OCI-LY3 (cell line): Measurements from ENCODE around the gene SRSF11.
A peak's percentile ranks its signal among the peaks of the same experiment; 100 is the strongest.
"Not testable (repeated sequence)": the region's sequence is repeated elsewhere in the genome, so short reads cannot be mapped to it uniquely, and the experiment has no call there.

Experiments
- H2AFZ ChIP-seq: fragments of 200-600, 300-600 bp; shearing (Covaris generic); 2 replicates; pipeline ENCODE4 v1.6.0; 2014; ENCODE audit warnings: antibody characterized with exemption, low read depth, low read length
- H3K27ac ChIP-seq: fragments of 200-600, 300-600 bp; sonication (generic); 2 replicates; pipeline ENCODE4 v1.5.1; 2014; ENCODE audit warnings: mild to moderate bottlenecking, low read length, moderate library complexity, mixed read lengths
- H3K27me3 ChIP-seq: fragments of 200-600, 300-600 bp; sonication (generic); 2 replicates; pipeline ENCODE4 v1.6.1; 2014; ENCODE audit warnings: low read depth, low read length, mixed read lengths
- H3K36me3 ChIP-seq: fragments of 200-600, 300-600 bp; sonication (generic); replicated peaks from 2 replicates; pipeline ENCODE3; 2014; ENCODE audit warnings: low read depth, low read length, mixed read lengths
- H3K4me1 ChIP-seq: fragments of 300-600, 200-600 bp; sonication (generic); 2 replicates; pipeline ENCODE4 v1.6.1; 2014; ENCODE audit warnings: low read length, mixed read lengths
- H3K4me2 ChIP-seq: fragments of 200-600, 300-600 bp; sonication (generic); 2 replicates; pipeline ENCODE4 v1.6.1; 2014; ENCODE audit warnings: low read length, mixed read lengths
- H3K4me3 ChIP-seq: fragments of 300-600, 200-600 bp; sonication (generic); 2 replicates; pipeline ENCODE4 v1.5.1; 2014; ENCODE audit warnings: antibody characterized with exemption, mild to moderate bottlenecking, low read length, moderate library complexity
- H3K79me2 ChIP-seq: fragments of 300-600, 200-600 bp; shearing (Covaris generic); 2 replicates; pipeline ENCODE4 v1.6.1; 2014; ENCODE audit warnings: mild to moderate bottlenecking, low read length, mixed read lengths
- H3K9ac ChIP-seq: fragments of 300-600, 200-600 bp; shearing (Covaris generic); 2 replicates; pipeline ENCODE4 v1.6.0; 2014; ENCODE audit warnings: mild to moderate bottlenecking, low read length, moderate library complexity
- H3K9me3 ChIP-seq: fragments of 200-600, 300-600 bp; shearing (Covaris generic); 2 replicates; pipeline ENCODE4 v1.6.1; 2014; ENCODE audit warnings: low read length, mixed read lengths; ENCODE audit not compliant: insufficient read depth
- H4K20me1 ChIP-seq: fragments of 200-600, 300-600 bp; sonication (generic); 2 replicates; pipeline ENCODE4 v1.6.1; 2016; ENCODE audit warnings: low read length, mixed read lengths; ENCODE audit not compliant: insufficient read depth
- EZH2phosphoT487 ChIP-seq: fragments of 200-600 bp; shearing (Covaris generic); IDR thresholded peaks from 2 replicates; pipeline ENCODE4 v1.6.1; 2018; ENCODE audit warnings: antibody characterized with exemption, mixed run types, low read depth
- TF ChIP-seq, protein P1 (sequence below): fragments of 200-600, 300-600 bp; sonication (generic); IDR thresholded peaks from 2 replicates; pipeline ENCODE4 v1.5.1; 2014; ENCODE audit warnings: antibody characterized with exemption, low read length, low read depth

SRSF11 gene

DNA sequence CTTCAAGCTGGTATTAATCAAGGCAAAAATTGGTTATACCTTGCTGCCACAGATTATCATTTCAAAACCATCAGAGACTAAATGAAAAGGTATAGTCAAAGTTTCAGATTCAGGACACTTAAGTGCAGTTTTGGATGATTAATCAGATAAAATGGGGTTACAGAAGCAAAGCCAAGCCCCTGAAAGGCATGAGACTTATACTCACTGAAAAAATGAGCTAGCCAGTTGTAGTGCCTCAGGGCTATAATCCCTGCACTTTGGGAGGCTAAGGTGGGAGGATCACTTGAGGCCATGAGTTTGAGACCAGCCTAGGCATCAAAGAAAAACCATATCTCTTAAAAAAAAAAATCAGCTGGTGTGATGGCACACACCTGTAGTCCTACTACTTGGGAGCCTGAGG is 31.0 kb upstream of the SRSF11 start:
- no peaks in the 10 kb centered on the region for H3K27me3 ChIP-seq

DNA sequence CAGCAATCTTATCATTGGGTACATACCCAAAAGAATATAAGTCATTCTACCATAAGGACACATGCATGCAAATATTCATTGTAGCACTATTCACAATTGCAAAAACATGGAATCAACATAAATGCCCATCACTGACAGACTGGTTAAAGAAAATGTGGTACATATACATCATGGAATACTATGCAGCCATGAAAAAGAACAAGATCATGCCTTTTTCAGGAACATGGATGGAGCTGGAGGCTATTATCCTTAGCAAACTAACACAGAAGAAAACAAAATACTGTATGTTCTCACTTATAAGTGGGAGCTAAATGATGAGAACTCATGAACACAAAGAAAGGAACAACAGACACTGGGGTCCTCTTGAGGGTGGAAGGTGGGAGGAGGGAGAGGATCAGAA is 28.7 kb upstream of the SRSF11 start:
- H3K9ac ChIP-seq, H3K27ac ChIP-seq, H3K27me3 ChIP-seq, H4K20me1 ChIP-seq, H3K9me3 ChIP-seq, H2AFZ ChIP-seq, H3K4me2 ChIP-seq, H3K4me3 ChIP-seq, H3K36me3 ChIP-seq: not testable (repeated sequence)
- peaks cover 55% of the 10 kb centered on the region for H3K79me2 ChIP-seq
- H3K4me1 ChIP-seq: peaks cover 11% of the 10 kb centered on the region

More for the DNA sequence above, 31.0 kb upstream of the SRSF11 start:
- Histone ChIP-seq H3K9me3 (no peaks in the 10 kb centered on the region), H3K9ac (no peak overlapping the region), H3K79me2 (peaks cover 43% of the 10 kb centered on the region), H3K4me2 (no peak overlapping the region), H2AFZ (no peak overlapping the region), H3K4me1 (peaks cover 3% of the 10 kb centered on the region), H3K36me3 (peaks cover 2% of the 10 kb centered on the region), H3K4me3 (no peak overlapping the region), H4K20me1 (peaks cover 8% of the 10 kb centered on the region; the same call in 1 of the 2 replicates), H3K27ac (no peak overlapping the region)
- no peak for TF ChIP-seq EZH2phosphoT487
- TF ChIP-seq, protein P1, sequence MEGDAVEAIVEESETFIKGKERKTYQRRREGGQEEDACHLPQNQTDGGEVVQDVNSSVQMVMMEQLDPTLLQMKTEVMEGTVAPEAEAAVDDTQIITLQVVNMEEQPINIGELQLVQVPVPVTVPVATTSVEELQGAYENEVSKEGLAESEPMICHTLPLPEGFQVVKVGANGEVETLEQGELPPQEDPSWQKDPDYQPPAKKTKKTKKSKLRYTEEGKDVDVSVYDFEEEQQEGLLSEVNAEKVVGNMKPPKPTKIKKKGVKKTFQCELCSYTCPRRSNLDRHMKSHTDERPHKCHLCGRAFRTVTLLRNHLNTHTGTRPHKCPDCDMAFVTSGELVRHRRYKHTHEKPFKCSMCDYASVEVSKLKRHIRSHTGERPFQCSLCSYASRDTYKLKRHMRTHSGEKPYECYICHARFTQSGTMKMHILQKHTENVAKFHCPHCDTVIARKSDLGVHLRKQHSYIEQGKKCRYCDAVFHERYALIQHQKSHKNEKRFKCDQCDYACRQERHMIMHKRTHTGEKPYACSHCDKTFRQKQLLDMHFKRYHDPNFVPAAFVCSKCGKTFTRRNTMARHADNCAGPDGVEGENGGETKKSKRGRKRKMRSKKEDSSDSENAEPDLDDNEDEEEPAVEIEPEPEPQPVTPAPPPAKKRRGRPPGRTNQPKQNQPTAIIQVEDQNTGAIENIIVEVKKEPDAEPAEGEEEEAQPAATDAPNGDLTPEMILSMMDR: no peak

DNA sequence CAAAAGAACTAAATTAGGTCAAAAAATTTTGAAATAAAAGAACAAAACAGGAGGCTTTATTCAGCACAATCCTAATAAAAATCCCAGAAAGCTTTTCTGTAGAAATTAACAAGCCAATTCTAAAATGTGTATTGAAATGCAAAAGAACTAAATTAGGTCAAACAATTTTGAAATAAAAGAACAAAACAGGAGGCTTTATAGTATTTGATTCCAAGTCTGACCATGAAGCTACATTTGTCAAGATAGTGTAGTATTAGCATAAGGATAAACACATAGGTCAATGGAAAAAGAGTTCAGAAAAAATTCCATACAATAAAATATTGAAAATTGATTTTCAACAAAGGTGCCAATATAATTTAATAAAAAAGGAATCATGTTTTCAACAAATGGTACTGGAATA is 26.6 kb upstream of the SRSF11 start:
- Histone ChIP-seq H3K9me3 (no peaks in the 10 kb centered on the region), H3K27ac (no peak overlapping the region), H3K4me2 (no peak overlapping the region), H3K27me3 (no peaks in the 10 kb centered on the region), H3K79me2 (peaks cover 68% of the 10 kb centered on the region), H3K4me3 (no peak overlapping the region), H3K36me3 (no peaks in the 10 kb centered on the region), H2AFZ (no peak overlapping the region), H3K9ac (no peak overlapping the region), H4K20me1 (peaks cover 8% of the 10 kb centered on the region), H3K4me1 (peaks cover 11% of the 10 kb centered on the region)
- TF ChIP-seq EZH2phosphoT487: no peak
- TF ChIP-seq, protein P1: no peak

DNA sequence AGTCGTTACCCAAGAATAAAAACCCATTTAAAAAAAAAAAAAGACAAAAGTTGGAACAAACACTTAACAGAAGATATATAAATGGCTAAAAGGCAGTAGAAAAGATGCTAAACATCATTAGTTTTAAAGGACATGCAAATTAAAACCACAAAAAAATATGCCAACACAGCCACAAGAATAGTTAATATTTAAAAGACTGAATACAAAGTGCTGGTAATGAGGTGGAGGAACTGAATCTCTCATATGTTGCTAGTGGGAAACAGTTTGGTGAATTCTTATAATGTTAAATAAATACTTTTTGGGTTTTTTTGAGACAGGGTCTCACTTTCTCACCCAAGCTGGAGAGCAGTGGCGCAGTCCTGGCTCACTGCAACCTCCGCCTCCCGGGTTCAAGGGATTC is 25.8 kb upstream of the SRSF11 start:
- peak overlapping the region; percentile 13; the same call in 1 of the 2 replicates for H3K4me3 ChIP-seq
- no peak overlapping the region for H3K9ac ChIP-seq
- TF ChIP-seq EZH2phosphoT487: no peak
- TF ChIP-seq, protein P1: no peak
- H3K4me1 ChIP-seq: peaks cover 11% of the 10 kb centered on the region
- H3K4me2 ChIP-seq: peak overlapping the region; percentile 39
- peaks cover 68% of the 10 kb centered on the region for H3K79me2 ChIP-seq
- no peaks in the 10 kb centered on the region for H3K9me3 ChIP-seq
- no peak overlapping the region for H3K27ac ChIP-seq
- H2AFZ ChIP-seq: no peak overlapping the region
- no peaks in the 10 kb centered on the region for H3K27me3 ChIP-seq
- H4K20me1 ChIP-seq: peaks cover 4% of the 10 kb centered on the region
- H3K36me3 ChIP-seq: no peaks in the 10 kb centered on the region

DNA sequence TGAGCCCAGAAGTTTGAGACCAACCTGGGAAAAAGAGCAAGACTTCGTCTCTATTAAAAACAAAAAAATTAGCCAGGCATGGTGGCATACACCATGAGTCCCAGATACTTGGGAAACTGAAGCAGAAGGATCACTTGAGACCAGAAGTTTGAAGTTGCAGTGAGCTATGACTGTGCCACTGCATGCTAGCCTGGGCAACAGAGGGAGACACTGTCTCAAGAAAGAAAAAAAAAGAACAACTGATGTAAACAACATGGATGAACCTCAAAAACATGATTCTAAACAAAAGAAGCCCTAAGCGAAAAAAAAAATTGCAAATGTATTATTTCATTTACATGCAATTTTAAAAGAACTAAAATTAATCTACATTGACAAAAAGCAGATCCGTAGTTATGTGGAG is 24.8 kb upstream of the SRSF11 start:
- Histone ChIP-seq H2AFZ (no peak overlapping the region), H3K4me1 (peaks cover 11% of the 10 kb centered on the region), H3K36me3 (no peaks in the 10 kb centered on the region), H3K79me2 (peaks cover 77% of the 10 kb centered on the region), H3K4me2 (no peak overlapping the region), H4K20me1 (peaks cover 4% of the 10 kb centered on the region), H3K27me3 (no peaks in the 10 kb centered on the region), H3K4me3 (no peak overlapping the region), H3K9me3 (no peaks in the 10 kb centered on the region), H3K9ac (no peak overlapping the region), H3K27ac (no peak overlapping the region)
- TF ChIP-seq, protein P1: no peak
- no peak for TF ChIP-seq EZH2phosphoT487
